OCI-LY1 (cell line): ENCODE measurements around the gene POGLUT2.

ENCODE experiments used
- CTCF ChIP-seq: fragments of 200-600 bp; sonication (generic), shearing (Covaris generic); IDR thresholded peaks from 2 replicates; pipeline ENCODE4 v1.5.1; 2017; ENCODE audit warnings: mild to moderate bottlenecking, antibody characterized with exemption, low read length, moderate library complexity, mixed read lengths
- EZH2 ChIP-seq: fragments of 200-600 bp; sonication (generic), shearing (Covaris generic); IDR thresholded peaks from 2 replicates; pipeline ENCODE4 v1.8.0; 2017; ENCODE audit warnings: borderline replicate concordance, mixed run types, mild to moderate bottlenecking, antibody characterized with exemption, low read length, moderate library complexity, mixed read lengths

- TF ChIP-seq CTCF, result no peak
- TF ChIP-seq EZH2, result no peak
Observed at GRCh38 chr13:102836471-102836870, 37.7 kb upstream of the POGLUT2 start.
